HCT116 (cell line): ENCODE results near the gene TRPM5. TPM values are rescaled to one million over a fixed set of nuclear protein-coding genes. Genes with fewer than 3 reads are reported as not detected.

Source experiments
- ATAC-seq: fragments of 200-7000 bp; cut with Tn5 transposase; 2 replicates; pipeline ENCODE4 v1.9.1; 2020; ENCODE audit warnings: mild to moderate bottlenecking, moderate library complexity
- BruUV-seq: library from RNA; stranded (reverse); fragments of 400-500 nt; replicated peaks from 2 replicates; lab custom pipeline; 2021; lab: Mats Ljungman, UMichigan
- CTCF ChIA-PET: fragments of 300-600 bp; sonication (Branson Sonifier 250); formaldehyde crosslinking; loops from one replicate; lab custom pipeline; 2021; ENCODE audit warnings: antibody characterized with exemption; lab: Charles Lee
- POLR2A ChIA-PET: fragments of 300-600, 350-600 bp; sonication (Branson Sonifier 250); formaldehyde crosslinking; loops from one replicate; lab custom pipeline; 2021; ENCODE audit warnings: antibody characterized with exemption; lab: Charles Lee
- RAD21 ChIA-PET, 2 experiments: fragments of 300-600 bp; sonication (Branson Sonifier 250); formaldehyde crosslinking; loops; one replicate each; lab custom pipeline; 2023; ENCODE audit warnings: low total read pairs in 2 of 2; ENCODE audit not compliant: uncharacterized antibody in 2 of 2, unreplicated experiment in 2 of 2, low non-redundant PET in 1 of 2; lab: Charles Lee
- DNase-seq: peaks from one replicate; pipeline ENCODE4 v3.0.0-alpha.2; 2010; ENCODE audit warnings: low read depth, low spot score
- H2AFZ ChIP-seq: fragments of 200-600 bp; shearing (Covaris generic), sonication (generic); 2 replicates; pipeline ENCODE4 v1.6.1; 2017; ENCODE audit warnings: low read depth, mixed run types, mixed read lengths, antibody characterized with exemption, low read length; ENCODE audit not compliant: poor library complexity, severe bottlenecking
- H3K27ac ChIP-seq: 2 replicates; pipeline ENCODE4 v1.5.1; 2012; ENCODE audit warnings: low read depth, low read length
- H3K27me3 ChIP-seq: fragments of 200-600 bp; sonication (generic); 2 replicates; pipeline ENCODE4 v1.6.1; 2016; ENCODE audit warnings: mixed run types, low read length, mixed read lengths; ENCODE audit not compliant: insufficient read depth
- H3K36me3 ChIP-seq, 2 experiments: fragments of 200-500 bp in 1 of 2; fragments of 200-600 bp in 1 of 2; sonication (Bioruptor generic) in 1 of 2; sonication (generic) in 1 of 2; 2 replicates each; pipeline versions ENCODE4 v1.5.1 to v1.6.1; 2014 to 2016; ENCODE audit warnings: low read length in 2 of 2, inconsistent platforms in 1 of 2, mixed read lengths in 1 of 2, mixed run types in 1 of 2; ENCODE audit not compliant: insufficient read depth in 2 of 2, control insufficient read depth in 1 of 2
- H3K4me1 ChIP-seq, 2 experiments: fragments of 200-600 bp in 1 of 2; sonication (generic) in 1 of 2; 2 replicates each; pipeline versions ENCODE4 v1.5.1 to v1.6.1; 2012 to 2017; ENCODE audit warnings: low read length in 2 of 2, inconsistent platforms in 1 of 2, mild to moderate bottlenecking in 1 of 2, mixed read lengths in 1 of 2, mixed run types in 1 of 2, moderate library complexity in 1 of 2; ENCODE audit not compliant: insufficient read depth in 2 of 2, control insufficient read depth in 1 of 2
- H3K4me2 ChIP-seq: fragments of 200-600 bp; sonication (generic); 2 replicates; pipeline ENCODE4 v1.6.1; 2017; ENCODE audit warnings: mixed run types, low read length, mixed read lengths
- H3K4me3 ChIP-seq, 2 experiments: fragments of 200-600 bp in 1 of 2; sonication (generic) in 1 of 2; replicated peaks in 1 of 2; 2 replicates each; pipeline ENCODE4 v1.5.1; 2011 to 2016; ENCODE audit warnings: low read length in 2 of 2, control low read depth in 1 of 2, low read depth in 1 of 2, mild to moderate bottlenecking in 1 of 2, mixed read lengths in 1 of 2, mixed run types in 1 of 2
- H3K79me2 ChIP-seq: fragments of 200-600 bp; sonication (generic); 2 replicates; pipeline ENCODE4 v1.6.1; 2017; ENCODE audit warnings: mild to moderate bottlenecking, mixed run types, low read length, moderate library complexity, mixed read lengths; ENCODE audit not compliant: insufficient read depth
- H3K9ac ChIP-seq: fragments of 200-600 bp; sonication (generic); 2 replicates; pipeline ENCODE4 v1.6.1; 2016; ENCODE audit warnings: low read length, mixed read lengths
- H3K9me2 ChIP-seq: fragments of 200-600 bp; sonication (generic), shearing (Covaris generic); 2 replicates; pipeline ENCODE4 v1.6.1; 2017; ENCODE audit warnings: mixed run types, mild to moderate bottlenecking, moderate library complexity; ENCODE audit not compliant: insufficient read depth
- H3K9me3 ChIP-seq, 2 experiments: fragments of 200-500 bp in 1 of 2; fragments of 200-600 bp in 1 of 2; sonication (Bioruptor generic) in 1 of 2; sonication (generic) in 1 of 2; 2 replicates each; pipeline ENCODE4 v1.6.1; 2014 to 2017; ENCODE audit warnings: low read length in 2 of 2, mixed read lengths in 2 of 2, inconsistent platforms in 1 of 2, low read depth in 1 of 2, mild to moderate bottlenecking in 1 of 2, mixed run types in 1 of 2, moderate library complexity in 1 of 2; ENCODE audit not compliant: control insufficient read depth in 1 of 2, insufficient read depth in 1 of 2
- H4K20me1 ChIP-seq: fragments of 200-600 bp; sonication (generic), shearing (Covaris generic); 2 replicates; pipeline ENCODE4 v1.6.1; 2017; ENCODE audit warnings: mixed run types, mild to moderate bottlenecking, moderate library complexity; ENCODE audit not compliant: insufficient read depth
- CBX3 ChIP-seq: IDR thresholded peaks from 2 replicates; pipeline ENCODE4 v1.6.1; 2012; ENCODE audit warnings: low read depth
- EGR1 ChIP-seq: IDR thresholded peaks from 2 replicates; pipeline ENCODE4 v1.6.1; 2012; ENCODE audit warnings: low read depth
- EZH2phosphoT487 ChIP-seq: fragments of 200-600 bp; IDR thresholded peaks from 2 replicates; pipeline ENCODE4 v1.6.1; 2018; ENCODE audit warnings: antibody characterized with exemption, borderline replicate concordance
- POLR2A ChIP-seq: IDR thresholded peaks from 2 replicates; pipeline ENCODE4 v1.7.0; 2011; ENCODE audit warnings: borderline replicate concordance; ENCODE audit not compliant: insufficient read depth, insufficient read length; ENCODE audit errors: extremely low read depth
- RAD21 ChIP-seq: IDR thresholded peaks from 2 replicates; pipeline ENCODE4 v1.6.1; 2012; ENCODE audit warnings: low read depth, mild to moderate bottlenecking
- SIN3A ChIP-seq: IDR thresholded peaks from 2 replicates; pipeline ENCODE4 v1.6.1; 2012; ENCODE audit warnings: low read depth
- ZFX ChIP-seq: fragments of 450-650 bp; IDR thresholded peaks from 2 replicates; pipeline ENCODE4 v1.6.1; 2017
- intact Hi-C: fragments of 100-400 bp; cut with micrococcal nuclease; formaldehyde crosslinking; loops from 2 replicates; pipeline ENCODE4 v1.10.0; 2022
- total RNA-seq: library from RNA; stranded (reverse); gene quantifications from one replicate; pipeline ENCODE4 v1.2.1, GENCODE V29; 2021; ENCODE audit not compliant: unreplicated experiment
- TF ChIP-seq, protein P1 (sequence below): IDR thresholded peaks from 2 replicates; pipeline ENCODE4 v1.6.1; 2011; ENCODE audit warnings: mild to moderate bottlenecking, low read length, moderate library complexity; ENCODE audit not compliant: insufficient replicate concordance; ENCODE audit errors: extremely low read depth

Gene TRPM5
- total RNA-seq, 1 experiment from 2014 or later = 0.07 TPM

- intact Hi-C loops = no loop called here
- POLR2A ChIA-PET = no interaction called here
Observed at GRCh38 chr11:2473361-2474058, 29.2 kb upstream of the TRPM5 start.

GRCh38 chr11:2472428-2473186 lies 28.3 kb upstream of the TRPM5 start:
- Histone ChIP-seq H3K27ac (no peak overlapping the region), H3K4me3 (no peak overlapping the region), H3K27me3 (no peaks in the 10 kb centered on the region), H3K36me3 (no peaks in the 10 kb centered on the region), H4K20me1 (no peaks in the 10 kb centered on the region), H3K4me1 (no peaks in the 10 kb centered on the region), H3K79me2 (no peaks in the 10 kb centered on the region), H3K9me3 (no peaks in the 10 kb centered on the region), H2AFZ (no peak overlapping the region), H3K9ac (no peak overlapping the region), H3K4me2 (no peak overlapping the region), H3K9me2 (no peaks in the 10 kb centered on the region)
- ChIA-PET CTCF (no interaction called here), RAD21 (no interaction called here), POLR2A (no interaction called here)
- intact Hi-C loops = no loop called here
- DNase-seq (no peak), ATAC-seq (no peak)
- BruUV-seq = no TSS peak
- TF ChIP-seq EZH2phosphoT487 = no peak
- TF ChIP-seq RAD21 = no peak
- no peak for TF ChIP-seq SIN3A
- no peak for TF ChIP-seq ZFX
- no peak for TF ChIP-seq CBX3

More at GRCh38 chr11:2473361-2474058, 29.2 kb upstream of the TRPM5 start:
- TF ChIP-seq EGR1 (no peak), POLR2A (no peak)
- TF ChIP-seq, protein P1, sequence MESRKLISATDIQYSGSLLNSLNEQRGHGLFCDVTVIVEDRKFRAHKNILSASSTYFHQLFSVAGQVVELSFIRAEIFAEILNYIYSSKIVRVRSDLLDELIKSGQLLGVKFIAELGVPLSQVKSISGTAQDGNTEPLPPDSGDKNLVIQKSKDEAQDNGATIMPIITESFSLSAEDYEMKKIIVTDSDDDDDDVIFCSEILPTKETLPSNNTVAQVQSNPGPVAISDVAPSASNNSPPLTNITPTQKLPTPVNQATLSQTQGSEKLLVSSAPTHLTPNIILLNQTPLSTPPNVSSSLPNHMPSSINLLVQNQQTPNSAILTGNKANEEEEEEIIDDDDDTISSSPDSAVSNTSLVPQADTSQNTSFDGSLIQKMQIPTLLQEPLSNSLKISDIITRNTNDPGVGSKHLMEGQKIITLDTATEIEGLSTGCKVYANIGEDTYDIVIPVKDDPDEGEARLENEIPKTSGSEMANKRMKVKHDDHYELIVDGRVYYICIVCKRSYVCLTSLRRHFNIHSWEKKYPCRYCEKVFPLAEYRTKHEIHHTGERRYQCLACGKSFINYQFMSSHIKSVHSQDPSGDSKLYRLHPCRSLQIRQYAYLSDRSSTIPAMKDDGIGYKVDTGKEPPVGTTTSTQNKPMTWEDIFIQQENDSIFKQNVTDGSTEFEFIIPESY = no peak
- Histone ChIP-seq H3K27ac (no peak overlapping the region), H3K4me2 (no peak overlapping the region), H2AFZ (no peak overlapping the region), H3K9ac (no peak overlapping the region), H3K9me3 (no peaks in the 10 kb centered on the region), H3K9me2 (no peaks in the 10 kb centered on the region), H4K20me1 (no peaks in the 10 kb centered on the region), H3K27me3 (no peaks in the 10 kb centered on the region), H3K4me1 (no peaks in the 10 kb centered on the region), H3K79me2 (no peaks in the 10 kb centered on the region), H3K36me3 (no peaks in the 10 kb centered on the region), H3K4me3 (no peak overlapping the region)
- BruUV-seq = no TSS peak
- DNase-seq = no peak
- CTCF ChIA-PET = no interaction called here
- RAD21 ChIA-PET = no interaction called here
- no peak for ATAC-seq
